CD14-positive monocyte (primary cell): ENCODE measurements around the gene AMMECR1L. TPM values are rescaled to one million over a fixed set of nuclear protein-coding genes. Genes with fewer than 3 reads are reported as not detected.

Source experiments
- DNase-seq, 3 donors: peaks; one replicate each; pipeline ENCODE4 v3.0.0-alpha.2; 2011 to 2022
- H2AFZ ChIP-seq: 2 replicates; pipeline ENCODE4 v1.6.0; 2012; ENCODE audit warnings: mild to moderate bottlenecking, low read depth, low read length, inconsistent platforms; ENCODE audit not compliant: insufficient read depth, poor library complexity, severe bottlenecking
- H3K27ac ChIP-seq, 2 donors: 1 replicate in 1 of 2; 2 replicates in 1 of 2; pipeline ENCODE4 v1.5.1; 2012 to 2013; ENCODE audit warnings: low read length in 2 of 2, control low read depth in 1 of 2, inconsistent platforms in 1 of 2, low read depth in 1 of 2, mild to moderate bottlenecking in 1 of 2
- H3K27me3 ChIP-seq, 2 donors: one replicate each; pipeline versions ENCODE4 v1.6.0 to v1.6.1; 2011 to 2013; ENCODE audit warnings: low read length in 2 of 2; ENCODE audit not compliant: control insufficient read depth in 2 of 2, insufficient read depth in 2 of 2
- H3K36me3 ChIP-seq, 2 donors: replicated peaks in 1 of 2; 1 replicate in 1 of 2; 2 replicates in 1 of 2; pipeline versions ENCODE4 v1.5.1 to v1.6.1; 2012 to 2013; ENCODE audit warnings: low read length in 2 of 2, control low read depth in 1 of 2, inconsistent platforms in 1 of 2, mild to moderate bottlenecking in 1 of 2; ENCODE audit not compliant: insufficient read depth in 2 of 2, control insufficient read depth in 1 of 2
- H3K4me1 ChIP-seq, 2 donors: 1 replicate in 1 of 2; 2 replicates in 1 of 2; pipeline versions ENCODE4 v1.5.1 to v1.6.1; 2012 to 2013; ENCODE audit warnings: low read length in 2 of 2, control low read depth in 1 of 2, inconsistent platforms in 1 of 2, mild to moderate bottlenecking in 1 of 2, moderate library complexity in 1 of 2; ENCODE audit not compliant: insufficient read depth in 2 of 2, control insufficient read depth in 1 of 2
- H3K4me2 ChIP-seq: replicated peaks from 2 replicates; pipeline ENCODE3; 2012; ENCODE audit warnings: low read length, moderate library complexity, mild to moderate bottlenecking; ENCODE audit not compliant: poor library complexity, severe bottlenecking; ENCODE audit errors: extremely low read depth
- H3K4me3 ChIP-seq, 3 experiments: fragments of 200-600 bp in 1 of 3; sonication (generic) in 1 of 3; replicated peaks in 1 of 3; 1 replicate in 2 of 3; 2 replicates in 1 of 3; pipeline ENCODE4 v1.5.1; 2011 to 2013; ENCODE audit warnings: low read length in 3 of 3, mild to moderate bottlenecking in 3 of 3, control low read depth in 2 of 3, low read depth in 2 of 3, inconsistent platforms in 1 of 3, moderate library complexity in 1 of 3
- H3K79me2 ChIP-seq: 2 replicates; pipeline ENCODE4 v1.6.0; 2012; ENCODE audit warnings: mild to moderate bottlenecking, control low read depth, inconsistent platforms, low read length, moderate library complexity; ENCODE audit not compliant: insufficient read depth
- H3K9ac ChIP-seq: 2 replicates; pipeline ENCODE4 v1.6.0; 2017; ENCODE audit warnings: low read length, mild to moderate bottlenecking; ENCODE audit not compliant: insufficient read depth, poor library complexity, severe bottlenecking
- H3K9me3 ChIP-seq, 2 donors: replicated peaks in 1 of 2; 1 replicate in 1 of 2; 2 replicates in 1 of 2; pipeline versions ENCODE4 v1.5.1 to v1.6.1; 2012 to 2013; ENCODE audit warnings: low read length in 2 of 2, control low read depth in 1 of 2; ENCODE audit not compliant: control insufficient read depth in 1 of 2, insufficient read depth in 1 of 2
- H4K20me1 ChIP-seq: 2 replicates; pipeline ENCODE4 v1.6.0; 2012; ENCODE audit warnings: mild to moderate bottlenecking, low read length, control low read depth, moderate library complexity; ENCODE audit not compliant: insufficient read depth
- H3K27ac Mint-ChIP-seq, 7 donors: one replicate each; pipeline ENCODE4 v1.8.0; 2020; ENCODE audit warnings: mild to moderate bottlenecking in 7 of 7, mixed read lengths in 7 of 7, moderate library complexity in 6 of 7, inconsistent platforms in 2 of 7
- H3K27me3 Mint-ChIP-seq, 3 donors: one replicate each; pipeline ENCODE4 v1.8.0; 2021 to 2022; ENCODE audit warnings: low read depth in 3 of 3, mild to moderate bottlenecking in 3 of 3, mixed read lengths in 3 of 3, moderate library complexity in 3 of 3, inconsistent platforms in 1 of 3
- H3K36me3 Mint-ChIP-seq, 2 donors: one replicate each; pipeline ENCODE4 v1.8.0; 2020; ENCODE audit warnings: mixed read lengths in 2 of 2, inconsistent platforms in 1 of 2, mild to moderate bottlenecking in 1 of 2
- H3K4me1 Mint-ChIP-seq: one replicate; pipeline ENCODE4 v1.8.0; 2020; ENCODE audit warnings: mild to moderate bottlenecking, mixed read lengths
- H3K4me3 Mint-ChIP-seq, 2 donors: one replicate each; pipeline ENCODE4 v1.8.0; 2020; ENCODE audit warnings: mild to moderate bottlenecking in 2 of 2, mixed read lengths in 2 of 2, moderate library complexity in 1 of 2
- H3K9me3 Mint-ChIP-seq, 7 donors: one replicate each; pipeline ENCODE4 v1.8.0; 2020 to 2022; ENCODE audit warnings: mixed read lengths in 7 of 7, mild to moderate bottlenecking in 6 of 7, moderate library complexity in 6 of 7, inconsistent platforms in 2 of 7
- WGBS: methylation state at CpG from one replicate; pipeline ENCODE4 v1.1.5; 2013; ENCODE audit warnings: missing lambda C conversion rate; ENCODE audit not compliant: insufficient coverage; 5-methylcytosine and 5-hydroxymethylcytosine counted together
- intact Hi-C, 2 donors: fragments of 100-400 bp; cut with micrococcal nuclease; formaldehyde crosslinking; loops; one replicate each; pipeline versions ENCODE4 v1.15.0 to v1.15.1; 2023
- polyA plus RNA-seq, 3 donors: library from polyadenylated mRNA; depleted of rRNA in 1 of 3; unstranded in 2 of 3; stranded (reverse) in 1 of 3; fragments of 300-500 nt in 2 of 3; fragments of >200 nt in 1 of 3; fragmentation: Illumina TruSeq in 2 of 3; gene quantifications; 1 replicate in 2 of 3; 2 replicates in 1 of 3; pipeline ENCODE4 v1.2.3, GENCODE V29; 2012 to 2021
- TF ChIP-seq, protein P1 (sequence below): fragments of 200-600 bp; IDR thresholded peaks from one replicate; pipeline ENCODE4 v1.8.0; 2022; ENCODE audit warnings: antibody characterized with exemption, mild to moderate bottlenecking

Gene AMMECR1L
- polyA plus RNA-seq, 3 donors = 2.5 to 9.8 (median 3.1) TPM

- TF ChIP-seq, protein P1, sequence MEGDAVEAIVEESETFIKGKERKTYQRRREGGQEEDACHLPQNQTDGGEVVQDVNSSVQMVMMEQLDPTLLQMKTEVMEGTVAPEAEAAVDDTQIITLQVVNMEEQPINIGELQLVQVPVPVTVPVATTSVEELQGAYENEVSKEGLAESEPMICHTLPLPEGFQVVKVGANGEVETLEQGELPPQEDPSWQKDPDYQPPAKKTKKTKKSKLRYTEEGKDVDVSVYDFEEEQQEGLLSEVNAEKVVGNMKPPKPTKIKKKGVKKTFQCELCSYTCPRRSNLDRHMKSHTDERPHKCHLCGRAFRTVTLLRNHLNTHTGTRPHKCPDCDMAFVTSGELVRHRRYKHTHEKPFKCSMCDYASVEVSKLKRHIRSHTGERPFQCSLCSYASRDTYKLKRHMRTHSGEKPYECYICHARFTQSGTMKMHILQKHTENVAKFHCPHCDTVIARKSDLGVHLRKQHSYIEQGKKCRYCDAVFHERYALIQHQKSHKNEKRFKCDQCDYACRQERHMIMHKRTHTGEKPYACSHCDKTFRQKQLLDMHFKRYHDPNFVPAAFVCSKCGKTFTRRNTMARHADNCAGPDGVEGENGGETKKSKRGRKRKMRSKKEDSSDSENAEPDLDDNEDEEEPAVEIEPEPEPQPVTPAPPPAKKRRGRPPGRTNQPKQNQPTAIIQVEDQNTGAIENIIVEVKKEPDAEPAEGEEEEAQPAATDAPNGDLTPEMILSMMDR = no peak
- 33% methylated on average over 1 of the region's 8 CpGs for WGBS
- Histone ChIP-seq H3K9me3 (peaks cover 24 to 30% of the 10 kb centered on the region in 2 donors), H3K36me3 (no peaks in the 10 kb centered on the region), H3K9ac (no peak overlapping the region), H2AFZ (no peak overlapping the region), H3K27me3 (peaks cover 0 to 2% of the 10 kb centered on the region in 2 donors), H3K4me2 (no peak overlapping the region), H3K27ac (no peak overlapping the region), H3K4me3 (no peak overlapping the region), H3K4me1 (no peaks in the 10 kb centered on the region), H4K20me1 (no peaks in the 10 kb centered on the region), H3K79me2 (no peaks in the 10 kb centered on the region)
- intact Hi-C loops = no loop called here
- Mint-ChIP-seq H3K4me1 (peaks cover 6% of the 10 kb centered on the region), H3K27me3 (peaks cover 2 to 3% (median 2%) of the 10 kb centered on the region in 3 donors), H3K36me3 (no peaks in the 10 kb centered on the region), H3K4me3 (no peak overlapping the region), H3K9me3 (peaks cover 17 to 42% (median 34%) of the 10 kb centered on the region in 7 donors), H3K27ac (no peak overlapping the region)
- DNase-seq = no peak
Measured at GRCh38 chr2:127818794-127819425, 66.8 kb downstream of the AMMECR1L start.

- Histone ChIP-seq H4K20me1 (no peaks in the 10 kb centered on the region), H3K9me3 (peaks cover 24 to 30% of the 10 kb centered on the region in 2 donors), H2AFZ (no peak overlapping the region), H3K27ac (no peak overlapping the region), H3K9ac (no peak overlapping the region), H3K79me2 (no peaks in the 10 kb centered on the region), H3K4me2 (no peak overlapping the region), H3K36me3 (no peaks in the 10 kb centered on the region), H3K4me3 (no peak overlapping the region), H3K4me1 (no peaks in the 10 kb centered on the region), H3K27me3 (peaks cover 0 to 2% of the 10 kb centered on the region in 2 donors)
- TF ChIP-seq, protein P1 = no peak
- H3K27ac Mint-ChIP-seq = no peak overlapping the region
- H3K4me1 Mint-ChIP-seq = peaks cover 6% of the 10 kb centered on the region
- intact Hi-C loops = no loop called here
- WGBS = 100% methylated on average over 1 of the region's 5 CpGs
- no peak for DNase-seq
- H3K36me3 Mint-ChIP-seq = no peaks in the 10 kb centered on the region
- peaks cover 17 to 42% (median 34%) of the 10 kb centered on the region in 7 donors for H3K9me3 Mint-ChIP-seq
- no peak overlapping the region for H3K4me3 Mint-ChIP-seq
- H3K27me3 Mint-ChIP-seq = peaks cover 2 to 3% (median 2%) of the 10 kb centered on the region in 3 donors
Measured at GRCh38 chr2:127818241-127818640, 67.5 kb downstream of the AMMECR1L start.
